GM12873 (cell line): ENCODE data around the gene STK16.

Experiments used
- CTCF ChIP-seq: IDR thresholded peaks from 2 replicates; pipeline ENCODE4 v1.5.1; 2012; ENCODE audit warnings: low read depth, mild to moderate bottlenecking, moderate library complexity, low read length, control low read depth; ENCODE audit not compliant: insufficient read depth; ENCODE audit errors: missing control alignments

STK16 gene

GRCh38 chr2:219272995-219273394 lies 27.7 kb downstream of the STK16 start:
- TF ChIP-seq CTCF, result no peak

DNA sequence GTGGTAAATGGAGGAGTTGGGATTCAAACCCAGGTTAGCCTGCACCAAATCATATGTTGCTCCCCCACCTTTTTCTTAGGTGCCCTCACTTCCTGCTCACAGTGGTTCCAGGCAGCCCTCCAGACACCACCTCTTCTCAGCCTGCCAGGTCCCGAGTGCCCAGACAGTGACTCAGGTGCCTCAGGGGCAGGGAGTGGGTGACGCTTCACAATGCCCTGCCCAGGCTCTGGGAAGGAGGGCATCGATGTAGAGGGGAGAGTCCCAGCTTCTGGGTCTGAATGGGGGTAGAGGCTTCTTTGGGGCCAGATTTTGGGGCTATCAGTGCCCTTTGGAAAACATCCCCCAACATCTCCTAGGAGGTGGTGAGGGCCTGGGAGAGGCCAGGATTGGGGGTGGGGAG lies 28.7 kb downstream of the STK16 start:
- no peak for TF ChIP-seq CTCF

GRCh38 chr2:219274361-219274921 lies 29.2 kb downstream of the STK16 start:
- TF ChIP-seq CTCF, result no peak

- TF ChIP-seq CTCF, result peak; percentile 99
Observed at GRCh38 chr2:219277703-219278654, 32.7 kb downstream of the STK16 start.

GRCh38 chr2:219278655-219279150 lies 33.4 kb downstream of the STK16 start:
- TF ChIP-seq CTCF, result no peak

DNA sequence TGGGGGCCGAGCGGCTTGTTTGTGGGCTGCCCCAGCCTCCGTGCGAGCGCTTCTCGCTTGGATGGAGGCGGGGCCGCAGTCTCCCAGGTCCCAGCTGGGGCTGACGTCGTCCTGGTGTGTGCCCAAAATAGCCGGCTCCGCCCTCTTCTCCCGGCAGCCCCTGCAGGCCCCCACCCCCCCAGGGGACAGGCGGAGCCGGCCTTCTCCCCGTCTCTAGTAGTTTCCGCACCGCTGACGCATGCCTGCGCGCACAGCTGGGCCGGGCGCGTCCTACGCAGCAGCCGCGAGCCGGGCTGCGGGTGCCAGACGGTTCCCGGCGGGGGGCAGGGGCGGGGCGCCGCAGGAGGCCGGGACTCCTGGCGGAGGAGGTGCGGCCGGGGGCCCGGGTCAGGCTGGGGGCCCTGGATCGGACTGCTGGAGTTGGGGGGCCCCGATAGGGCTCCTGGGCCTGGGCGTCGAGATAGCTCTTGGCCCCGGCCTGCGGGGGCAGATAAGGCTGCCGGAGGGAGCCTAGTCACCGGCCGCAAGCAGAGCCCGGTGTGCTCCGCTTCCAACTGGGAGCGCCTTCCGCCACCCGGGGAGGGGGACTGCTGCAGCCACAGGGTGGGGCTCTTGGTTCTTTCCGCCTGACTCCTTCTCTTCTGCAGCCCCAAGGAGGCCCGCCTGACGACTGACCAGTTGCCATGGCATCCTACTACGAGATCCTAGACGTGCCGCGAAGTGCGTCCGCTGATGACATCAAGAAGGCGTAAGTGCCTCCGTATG lies 34.1 kb downstream of the STK16 start, which contains the start of gene DNAJB2:
DNAJB2 (plus strand) TSS at position 216 of the 765 bp plus-strand sequence; CDS start at position 684, 468 bp downstream.
- no peak for TF ChIP-seq CTCF
